Osteoblast (primary cell): ENCODE measurements around the gene LRMDA. TPM values are rescaled to one million over a fixed set of nuclear protein-coding genes. Genes with fewer than 3 reads are reported as not detected.
"Not testable (repeated sequence)": the region's sequence is repeated elsewhere in the genome, so short reads cannot be mapped to it uniquely, and the experiment has no call there.

Source experiments
- DNase-seq: peaks from one replicate; pipeline ENCODE4 v3.0.0; 2011; ENCODE audit warnings: low spot score, mixed read lengths; ENCODE audit not compliant: insufficient read length; ENCODE audit errors: missing footprints
- H2AFZ ChIP-seq: 2 replicates; pipeline ENCODE4 v1.6.0; 2011; ENCODE audit warnings: mild to moderate bottlenecking, low read length
- H3K27ac ChIP-seq: 2 replicates; pipeline ENCODE4 v1.5.1; 2011; ENCODE audit warnings: mild to moderate bottlenecking, low read depth, low read length, moderate library complexity
- H3K27me3 ChIP-seq: 2 replicates; pipeline ENCODE4 v1.6.0; 2012; ENCODE audit warnings: mild to moderate bottlenecking, control low read depth, inconsistent platforms, low read length, moderate library complexity; ENCODE audit not compliant: insufficient read depth
- H3K36me3 ChIP-seq: 2 replicates; pipeline ENCODE4 v1.5.1; 2011; ENCODE audit warnings: mild to moderate bottlenecking, low read length, control low read depth, moderate library complexity; ENCODE audit not compliant: insufficient read depth
- H3K4me1 ChIP-seq: 2 replicates; pipeline ENCODE4 v1.5.1; 2011; ENCODE audit warnings: mild to moderate bottlenecking, low read length, control low read depth, moderate library complexity; ENCODE audit not compliant: insufficient read depth
- H3K4me2 ChIP-seq: 2 replicates; pipeline ENCODE4 v1.6.0; 2011; ENCODE audit warnings: mild to moderate bottlenecking, low read length; ENCODE audit not compliant: insufficient read depth
- H3K4me3 ChIP-seq: fragments of 200-600 bp; sonication (generic); 3 replicates; pipeline ENCODE4 v1.5.1; 2012; ENCODE audit warnings: mild to moderate bottlenecking, low read length, inconsistent platforms; ENCODE audit not compliant: insufficient read depth
- H3K79me2 ChIP-seq: 2 replicates; pipeline ENCODE4 v1.6.0; 2012; ENCODE audit warnings: mild to moderate bottlenecking, low read length, control low read depth, inconsistent platforms; ENCODE audit not compliant: insufficient read depth
- H3K9me3 ChIP-seq: 2 replicates; pipeline ENCODE4 v1.5.1; 2011; ENCODE audit warnings: low read depth, low read length, control low read depth
- H4K20me1 ChIP-seq: 2 replicates; pipeline ENCODE4 v1.6.0; 2012; ENCODE audit warnings: mild to moderate bottlenecking, low read length, control low read depth; ENCODE audit not compliant: insufficient read depth
- total RNA-seq: library from RNA; depleted of rRNA; stranded (reverse); fragments of >200 nt; gene quantifications from 2 replicates; pipeline ENCODE4 v1.2.3, GENCODE V29; 2012
- TF ChIP-seq, protein P1 (sequence below): IDR thresholded peaks from 2 replicates; pipeline ENCODE4 v1.5.1; 2011; ENCODE audit warnings: mild to moderate bottlenecking, low read depth, low read length, moderate library complexity; ENCODE audit errors: extremely low read depth

LRMDA gene
- total RNA-seq, 1 donor, result 18.5 TPM

DNA sequence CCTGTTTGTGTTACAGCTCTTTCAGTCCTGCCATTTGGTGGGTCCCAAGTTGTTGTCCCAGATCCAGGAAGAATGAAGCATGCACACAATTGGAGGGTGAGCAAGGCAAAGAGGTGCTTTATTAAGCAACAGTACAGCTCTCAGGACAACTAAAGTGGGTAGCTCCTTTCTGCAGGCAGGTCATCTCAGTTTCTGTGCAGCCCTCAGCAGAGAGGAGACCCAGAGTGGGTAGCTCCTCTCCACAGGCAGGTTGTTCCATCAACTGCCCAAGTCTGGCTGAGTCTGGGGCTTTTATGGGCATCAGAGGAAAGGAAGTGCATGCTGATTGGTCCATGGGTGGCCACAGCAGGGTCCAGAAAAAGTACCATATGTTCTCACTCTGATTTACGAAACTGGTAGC is 624.5 kb downstream of the LRMDA start:
- Histone ChIP-seq H3K4me1 (no peaks in the 10 kb centered on the region), H3K4me2 (no peak overlapping the region), H2AFZ (no peak overlapping the region), H3K9me3 (peaks cover 6% of the 10 kb centered on the region), H4K20me1 (no peaks in the 10 kb centered on the region), H3K27ac (no peak overlapping the region), H3K36me3 (no peaks in the 10 kb centered on the region), H3K4me3 (no peak overlapping the region), H3K79me2 (no peaks in the 10 kb centered on the region), H3K27me3 (no peaks in the 10 kb centered on the region)
- TF ChIP-seq, protein P1, sequence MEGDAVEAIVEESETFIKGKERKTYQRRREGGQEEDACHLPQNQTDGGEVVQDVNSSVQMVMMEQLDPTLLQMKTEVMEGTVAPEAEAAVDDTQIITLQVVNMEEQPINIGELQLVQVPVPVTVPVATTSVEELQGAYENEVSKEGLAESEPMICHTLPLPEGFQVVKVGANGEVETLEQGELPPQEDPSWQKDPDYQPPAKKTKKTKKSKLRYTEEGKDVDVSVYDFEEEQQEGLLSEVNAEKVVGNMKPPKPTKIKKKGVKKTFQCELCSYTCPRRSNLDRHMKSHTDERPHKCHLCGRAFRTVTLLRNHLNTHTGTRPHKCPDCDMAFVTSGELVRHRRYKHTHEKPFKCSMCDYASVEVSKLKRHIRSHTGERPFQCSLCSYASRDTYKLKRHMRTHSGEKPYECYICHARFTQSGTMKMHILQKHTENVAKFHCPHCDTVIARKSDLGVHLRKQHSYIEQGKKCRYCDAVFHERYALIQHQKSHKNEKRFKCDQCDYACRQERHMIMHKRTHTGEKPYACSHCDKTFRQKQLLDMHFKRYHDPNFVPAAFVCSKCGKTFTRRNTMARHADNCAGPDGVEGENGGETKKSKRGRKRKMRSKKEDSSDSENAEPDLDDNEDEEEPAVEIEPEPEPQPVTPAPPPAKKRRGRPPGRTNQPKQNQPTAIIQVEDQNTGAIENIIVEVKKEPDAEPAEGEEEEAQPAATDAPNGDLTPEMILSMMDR, result no peak
- no peak for DNase-seq

DNA sequence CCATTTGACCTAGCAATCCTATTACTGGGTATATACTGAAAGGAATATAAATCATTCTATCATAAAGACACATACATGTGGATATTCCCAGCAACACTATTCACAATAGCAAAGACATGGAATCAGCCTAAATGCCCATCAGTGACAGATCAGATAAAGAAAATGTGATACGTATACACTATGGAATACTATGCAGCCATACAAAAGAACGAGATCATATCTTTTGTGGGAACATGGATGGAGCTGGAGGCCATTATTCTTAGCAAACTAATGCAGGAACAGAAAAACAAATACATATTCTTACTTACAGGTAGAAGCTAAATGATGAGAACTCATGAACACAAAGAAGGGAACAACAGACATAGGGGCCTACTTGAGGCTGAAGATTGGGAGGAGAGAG is 629.6 kb downstream of the LRMDA start:
- H3K36me3 ChIP-seq, H3K4me2 ChIP-seq, H3K27ac ChIP-seq, H3K4me3 ChIP-seq, H3K27me3 ChIP-seq, H3K79me2 ChIP-seq, H3K9me3 ChIP-seq, H3K4me1 ChIP-seq, H4K20me1 ChIP-seq, H2AFZ ChIP-seq, DNase-seq: not testable (repeated sequence)

- Histone ChIP-seq H3K27ac (no peak overlapping the region), H4K20me1 (no peaks in the 10 kb centered on the region), H3K27me3 (no peaks in the 10 kb centered on the region), H3K79me2 (no peaks in the 10 kb centered on the region), H3K4me3 (no peak overlapping the region), H3K36me3 (no peaks in the 10 kb centered on the region), H3K9me3 (no peaks in the 10 kb centered on the region), H3K4me2 (no peak overlapping the region), H2AFZ (no peak overlapping the region), H3K4me1 (no peaks in the 10 kb centered on the region)
- DNase-seq, result no peak
- TF ChIP-seq, protein P1, result no peak
Measured at GRCh38 chr10:76066457-76066856, 635.0 kb downstream of the LRMDA start.

DNA sequence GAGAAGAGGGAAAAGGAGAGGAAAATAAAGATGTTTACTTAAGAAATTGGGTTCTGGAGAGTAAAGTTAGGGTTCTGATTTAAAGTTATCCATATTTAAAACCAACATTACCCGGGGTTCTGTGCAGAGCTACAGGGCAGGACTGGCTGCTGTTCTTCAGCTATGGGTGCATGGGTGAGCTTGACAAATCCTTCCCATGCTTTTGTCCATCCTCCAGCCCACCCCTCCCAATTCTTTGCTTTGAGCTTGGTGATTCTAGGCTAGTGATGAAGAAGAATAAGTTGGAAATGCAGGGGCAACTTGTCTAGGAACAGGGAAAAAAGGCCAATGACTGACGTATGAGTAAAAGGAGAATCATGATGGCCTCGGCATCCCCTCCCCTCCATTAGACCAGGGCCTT is 636.0 kb downstream of the LRMDA start:
- Histone ChIP-seq H3K9me3 (no peaks in the 10 kb centered on the region), H3K4me2 (no peak overlapping the region)

More for the DNA sequence above, 636.0 kb downstream of the LRMDA start:
- Histone ChIP-seq H3K36me3 (no peaks in the 10 kb centered on the region), H3K27ac (no peak overlapping the region), H3K4me1 (no peaks in the 10 kb centered on the region), H3K4me3 (no peak overlapping the region), H3K79me2 (no peaks in the 10 kb centered on the region), H2AFZ (no peak overlapping the region), H3K27me3 (no peaks in the 10 kb centered on the region), H4K20me1 (no peaks in the 10 kb centered on the region)
- TF ChIP-seq, protein P1, result no peak
- no peak for DNase-seq
